B cell (primary cell): ENCODE data around the gene NAMPT. TPM values are rescaled to one million over a fixed set of nuclear protein-coding genes. Genes with fewer than 3 reads are reported as not detected.

Source experiments
- ATAC-seq: fragments of 200-7000 bp; cut with Tn5 transposase; one replicate; pipeline ENCODE4 v1.10.0; 2021; ENCODE audit warnings: low read depth, mild to moderate bottlenecking, moderate number of reproducible peaks, moderate library complexity
- CTCF ChIA-PET: fragments of 350-600 bp; sonication (Branson Sonifier 250); formaldehyde crosslinking; loops from one replicate; lab custom pipeline; 2021; ENCODE audit warnings: antibody characterized with exemption, inconsistent platforms; lab: Charles Lee
- POLR2A ChIA-PET: fragments of 350-600 bp; sonication (Branson Sonifier 250); formaldehyde crosslinking; loops from one replicate; lab custom pipeline; 2021; ENCODE audit warnings: antibody characterized with exemption; lab: Charles Lee
- DNase-seq: peaks from one replicate; pipeline ENCODE4 v3.0.0; 2013
- H2AFZ ChIP-seq: 2 replicates; pipeline ENCODE4 v1.6.1; 2012; ENCODE audit warnings: mild to moderate bottlenecking, low read depth, low read length; ENCODE audit not compliant: insufficient read depth, poor library complexity, severe bottlenecking
- H3K27ac ChIP-seq, 2 donors: 1 replicate in 1 of 2; 2 replicates in 1 of 2; pipeline ENCODE4 v1.5.1; 2012 to 2013; ENCODE audit warnings: low read length in 2 of 2, mild to moderate bottlenecking in 2 of 2, moderate library complexity in 1 of 2
- H3K27me3 ChIP-seq, 4 experiments: fragments of 200-600 bp in 1 of 4; sonication (generic) in 1 of 4; replicated peaks in 1 of 4; 1 replicate in 2 of 4; 2 replicates in 2 of 4; pipeline versions ENCODE4 v1.6.1 to v1.7.0; 2013 to 2016; ENCODE audit warnings: low read length in 3 of 4, mild to moderate bottlenecking in 2 of 4, mixed read lengths in 1 of 4, moderate library complexity in 1 of 4; ENCODE audit not compliant: insufficient read depth in 4 of 4, control insufficient read depth in 3 of 4; ENCODE audit errors: control extremely low read depth in 1 of 4
- H3K36me3 ChIP-seq, 2 experiments: replicated peaks in 1 of 2; 1 replicate in 1 of 2; 2 replicates in 1 of 2; pipeline versions ENCODE4 v1.6.1 to v1.7.1; 2013; ENCODE audit warnings: low read length in 1 of 2; ENCODE audit not compliant: insufficient read depth in 2 of 2, control insufficient read depth in 1 of 2; ENCODE audit errors: control extremely low read depth in 1 of 2, extremely low read depth in 1 of 2
- H3K4me1 ChIP-seq, 2 donors: fragments of 200-600 bp in 1 of 2; sonication (generic) in 1 of 2; 1 replicate in 1 of 2; 2 replicates in 1 of 2; pipeline versions ENCODE4 v1.5.1 to v1.6.1; 2013 to 2017; ENCODE audit warnings: low read length in 2 of 2; ENCODE audit not compliant: control insufficient read depth in 2 of 2, insufficient read depth in 2 of 2
- H3K4me2 ChIP-seq: replicated peaks from 2 replicates; pipeline ENCODE3; 2012; ENCODE audit warnings: mild to moderate bottlenecking, low read depth, low read length; ENCODE audit not compliant: poor library complexity, severe bottlenecking
- H3K4me3 ChIP-seq, 5 experiments: fragments of 200-600 bp in 1 of 5; sonication (generic) in 1 of 5; 1 replicate in 3 of 5; 2 replicates in 2 of 5; pipeline versions ENCODE4 v1.5.1 to v1.7.0; 2011 to 2016; ENCODE audit warnings: low read length in 4 of 5, mild to moderate bottlenecking in 4 of 5, low read depth in 2 of 5, control low read depth in 1 of 5, moderate library complexity in 1 of 5; ENCODE audit not compliant: insufficient read depth in 1 of 5; ENCODE audit errors: control extremely low read depth in 1 of 5, extremely low read depth in 1 of 5
- H3K79me2 ChIP-seq: fragments of 200-600 bp; sonication (generic); one replicate; pipeline ENCODE4 v1.6.0; 2016; ENCODE audit warnings: low read length; ENCODE audit not compliant: control insufficient read depth, insufficient read depth
- H3K9ac ChIP-seq: fragments of 200-600 bp; sonication (generic); 2 replicates; pipeline ENCODE4 v1.6.1; 2017; ENCODE audit warnings: mild to moderate bottlenecking, low read length, moderate library complexity
- H3K9me3 ChIP-seq, 3 donors: one replicate each; pipeline versions ENCODE4 v1.6.1 to v1.7.1; 2013; ENCODE audit warnings: low read length in 2 of 3; ENCODE audit not compliant: control insufficient read depth in 2 of 3, insufficient read depth in 1 of 3; ENCODE audit errors: control extremely low read depth in 1 of 3
- H4K20me1 ChIP-seq: 2 replicates; pipeline ENCODE4 v1.6.0; 2012; ENCODE audit warnings: mild to moderate bottlenecking, low read length; ENCODE audit not compliant: insufficient read depth, control insufficient read depth, poor library complexity, severe bottlenecking
- H3K27ac Mint-ChIP-seq: one replicate; pipeline ENCODE4 v1.8.0; 2021; ENCODE audit warnings: mixed read lengths
- H3K27me3 Mint-ChIP-seq: one replicate; pipeline ENCODE4 v1.8.0; 2021; ENCODE audit warnings: mixed read lengths
- H3K4me1 Mint-ChIP-seq: one replicate; pipeline ENCODE4 v1.8.0; 2021; ENCODE audit warnings: mixed read lengths
- H3K4me3 Mint-ChIP-seq: one replicate; pipeline ENCODE4 v1.8.0; 2021; ENCODE audit warnings: mixed read lengths
- H3K9me3 Mint-ChIP-seq: one replicate; pipeline ENCODE4 v1.8.0; 2022; ENCODE audit warnings: mixed read lengths; ENCODE audit not compliant: insufficient read depth
- EZH2 ChIP-seq: IDR thresholded peaks from 2 replicates; pipeline ENCODE4 v1.6.1; 2012; ENCODE audit warnings: borderline replicate concordance, low read depth, mild to moderate bottlenecking, moderate library complexity, low read length; ENCODE audit not compliant: insufficient read depth, poor library complexity, severe bottlenecking
- WGBS: methylation state at CpG from one replicate; pipeline ENCODE4 v1.1.5; 2013; ENCODE audit warnings: missing lambda C conversion rate; ENCODE audit not compliant: insufficient coverage; 5-methylcytosine and 5-hydroxymethylcytosine counted together
- intact Hi-C: fragments of 100-400 bp; cut with micrococcal nuclease; formaldehyde crosslinking; loops from one replicate; pipeline ENCODE4 v1.10.0; 2022
- polyA plus RNA-seq: library from polyadenylated mRNA; depleted of rRNA; stranded (reverse); fragments of >200 nt; gene quantifications from 2 replicates; pipeline ENCODE4 v1.2.3, GENCODE V29; 2012
- total RNA-seq, 2 donors: library from RNA; stranded (reverse); fragments of 120-200 nt in 1 of 2; gene quantifications; 1 replicate in 1 of 2; 2 replicates in 1 of 2; pipeline versions ENCODE4 v1.2.3 to v1.2.4, GENCODE V29; 2013 to 2022
- TF ChIP-seq, protein P1 (sequence below): fragments of 200-600 bp; IDR thresholded peaks from one replicate; pipeline ENCODE4 v1.8.0; 2022; ENCODE audit warnings: antibody characterized with exemption, mild to moderate bottlenecking

The NAMPT gene
- total and polyA plus RNA-seq, 2 donors (not counting 1 experiment from before 2014, with no cell fraction given), result 11.6 to 48.8 TPM

DNA sequence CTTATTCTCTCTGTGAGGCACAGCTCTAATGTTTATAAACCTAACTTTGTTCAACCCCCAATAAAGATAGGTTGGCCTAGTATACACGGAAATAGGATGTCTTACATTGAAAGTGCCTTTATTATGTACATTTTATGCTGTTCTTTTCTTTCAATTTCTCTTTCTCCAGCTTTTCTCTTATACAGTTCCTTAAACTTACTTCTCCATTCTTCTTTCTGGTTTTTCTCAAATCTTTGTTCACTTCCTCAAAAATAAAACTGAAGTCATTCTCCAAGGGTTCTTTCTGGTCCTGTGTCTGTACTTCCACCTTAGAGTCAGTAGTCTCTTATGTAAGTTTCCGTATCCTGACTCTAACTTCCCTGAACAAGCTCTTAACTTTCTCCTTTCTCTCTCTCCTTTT lies 29.2 kb upstream of the NAMPT start:
- Mint-ChIP-seq H3K27me3 (peaks cover 13% of the 10 kb centered on the region), H3K4me3 (peak overlapping the region; percentile 44), H3K27ac (peak overlapping the region; percentile 53), H3K9me3 (peaks cover 5% of the 10 kb centered on the region), H3K4me1 (peaks cover 16% of the 10 kb centered on the region)
- Histone ChIP-seq H3K4me2 (peak overlapping the region; percentile 26), H4K20me1 (no peaks in the 10 kb centered on the region), H3K27me3 (peaks cover 0 to 3% (median 0%) of the 10 kb centered on the region in 4 experiments), H3K36me3 (no peaks in the 10 kb centered on the region), H3K27ac (no peak overlapping the region), H3K9me3 (no peaks in the 10 kb centered on the region), H3K9ac (no peak overlapping the region), H3K4me3 (peak overlapping the region in 1 of 5 experiments; percentile 33), H2AFZ (no peak overlapping the region), H3K79me2 (no peaks in the 10 kb centered on the region), H3K4me1 (peaks cover 0 to 11% of the 10 kb centered on the region in 2 donors)
- ATAC-seq (no peak), DNase-seq (peak; percentile 45)
- WGBS, result no CpG with 5 or more reads among the region's 2 CpGs
- POLR2A ChIA-PET, result no interaction called here
- intact Hi-C loops, result no loop called here
- CTCF ChIA-PET, result no interaction called here
- TF ChIP-seq, protein P1, sequence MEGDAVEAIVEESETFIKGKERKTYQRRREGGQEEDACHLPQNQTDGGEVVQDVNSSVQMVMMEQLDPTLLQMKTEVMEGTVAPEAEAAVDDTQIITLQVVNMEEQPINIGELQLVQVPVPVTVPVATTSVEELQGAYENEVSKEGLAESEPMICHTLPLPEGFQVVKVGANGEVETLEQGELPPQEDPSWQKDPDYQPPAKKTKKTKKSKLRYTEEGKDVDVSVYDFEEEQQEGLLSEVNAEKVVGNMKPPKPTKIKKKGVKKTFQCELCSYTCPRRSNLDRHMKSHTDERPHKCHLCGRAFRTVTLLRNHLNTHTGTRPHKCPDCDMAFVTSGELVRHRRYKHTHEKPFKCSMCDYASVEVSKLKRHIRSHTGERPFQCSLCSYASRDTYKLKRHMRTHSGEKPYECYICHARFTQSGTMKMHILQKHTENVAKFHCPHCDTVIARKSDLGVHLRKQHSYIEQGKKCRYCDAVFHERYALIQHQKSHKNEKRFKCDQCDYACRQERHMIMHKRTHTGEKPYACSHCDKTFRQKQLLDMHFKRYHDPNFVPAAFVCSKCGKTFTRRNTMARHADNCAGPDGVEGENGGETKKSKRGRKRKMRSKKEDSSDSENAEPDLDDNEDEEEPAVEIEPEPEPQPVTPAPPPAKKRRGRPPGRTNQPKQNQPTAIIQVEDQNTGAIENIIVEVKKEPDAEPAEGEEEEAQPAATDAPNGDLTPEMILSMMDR, result no peak
- no peak for TF ChIP-seq EZH2

DNA sequence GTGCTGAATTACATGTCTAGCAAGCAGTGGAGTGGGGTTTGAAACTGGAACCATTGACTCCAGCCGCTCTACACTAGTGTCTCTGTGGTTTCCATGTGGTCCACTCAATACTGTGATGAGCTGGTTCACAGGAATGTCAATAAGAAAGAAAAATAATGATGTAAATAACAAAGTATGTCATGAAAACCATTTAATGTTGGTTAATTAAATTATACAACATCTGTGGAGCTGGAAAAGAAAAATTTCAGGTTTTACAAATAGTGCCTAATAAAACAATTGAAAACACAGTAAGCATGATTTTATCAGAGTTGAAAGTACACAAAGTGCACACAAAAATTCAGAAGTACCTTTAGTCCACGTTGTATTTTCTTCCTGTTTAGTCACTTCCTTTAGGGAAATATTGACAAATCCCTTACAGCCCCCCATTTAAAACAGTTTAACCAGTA lies 28.7 kb upstream of the NAMPT start:
- ChIA-PET POLR2A (no interaction called here), CTCF (no interaction called here)
- Histone ChIP-seq H3K79me2 (no peaks in the 10 kb centered on the region), H3K4me1 (peaks cover 0 to 11% of the 10 kb centered on the region in 2 donors), H3K27ac (no peak overlapping the region), H3K27me3 (no peaks in the 10 kb centered on the region), H3K4me3 (peak overlapping the region in 1 of 5 experiments; percentile 33), H3K36me3 (no peaks in the 10 kb centered on the region), H4K20me1 (no peaks in the 10 kb centered on the region), H2AFZ (no peak overlapping the region), H3K4me2 (peak overlapping the region; percentile 26), H3K9ac (no peak overlapping the region), H3K9me3 (no peaks in the 10 kb centered on the region)
- no peak for DNase-seq
- intact Hi-C loops, result no loop called here
- peaks cover 5% of the 10 kb centered on the region for H3K9me3 Mint-ChIP-seq
- no peak overlapping the region for H3K27ac Mint-ChIP-seq
- ATAC-seq, result no peak
- peaks cover 9% of the 10 kb centered on the region for H3K27me3 Mint-ChIP-seq
- TF ChIP-seq, protein P1, result no peak
- TF ChIP-seq EZH2, result no peak
- H3K4me1 Mint-ChIP-seq, result peaks cover 16% of the 10 kb centered on the region
- no CpG with 5 or more reads among the region's 2 CpGs for WGBS
- H3K4me3 Mint-ChIP-seq, result peak overlapping the region; percentile 44
